ENCODE results near the gene CEP350. TPM values are rescaled to one million over a fixed set of nuclear protein-coding genes. Genes with fewer than 3 reads are reported as not detected.
A peak's percentile ranks its signal among the peaks of the same experiment; 100 is the strongest.

CEP350 gene
- total and polyA plus RNA-seq, 2 of the 13 experiments (the other 11 are each of a cell fraction or from before 2014, with no cell fraction given): 7.6 to 35.9 TPM

DNA sequence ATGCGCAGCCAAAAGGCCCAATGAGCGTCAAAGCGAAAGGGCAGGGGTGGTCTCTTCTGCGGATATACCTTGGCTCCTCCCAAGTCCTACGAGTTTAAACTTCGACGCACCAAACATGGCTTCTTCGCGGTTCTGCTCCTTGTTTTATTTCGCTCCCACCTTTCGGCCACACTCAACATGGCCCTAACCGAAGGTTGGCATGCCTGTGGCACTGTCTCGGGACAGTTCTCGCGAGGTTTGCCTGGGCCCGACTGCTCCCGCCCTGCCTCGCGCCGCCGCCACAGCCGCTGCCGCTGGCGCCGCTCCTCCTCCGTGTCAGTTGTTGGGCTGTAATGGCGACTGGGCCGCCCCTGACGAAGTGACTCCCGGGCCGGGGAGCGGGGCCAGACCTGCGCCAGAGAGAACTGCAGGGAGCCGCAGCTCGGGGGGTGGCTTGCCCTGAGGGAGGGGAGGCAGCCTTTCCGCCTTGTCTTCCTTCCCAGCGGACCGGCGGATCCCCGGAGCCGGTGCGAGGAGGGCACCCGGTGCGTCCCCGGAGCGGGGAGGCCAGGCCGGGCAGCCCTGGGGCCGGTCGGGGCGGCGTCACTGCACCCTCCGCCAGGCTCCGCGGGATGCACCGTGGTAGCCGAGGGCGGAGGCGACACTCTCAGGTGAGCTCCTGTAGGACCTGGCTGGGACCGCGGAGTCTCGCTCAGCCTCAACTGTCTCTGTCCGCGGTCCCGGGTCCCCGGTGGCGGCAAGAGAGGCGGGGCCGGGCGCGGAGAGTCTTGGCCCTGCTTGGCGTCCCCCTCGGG, at the start of gene CEP350 (continued):
- TF ChIP-seq ZNF615 (CRISPR knock-in tag; IDR thresholded peaks at IDR 0.05; ENCODE audit: borderline replicate concordance) (no peak), ZSCAN21 (CRISPR knock-in tag; IDR thresholded peaks at IDR 0.05; ENCODE audit: borderline replicate concordance) (peak; percentile 81; the same call in 1 of the 2 replicates), SNAI1 (CRISPR knock-in tag; IDR thresholded peaks at IDR 0.05; ENCODE audit: borderline replicate concordance) (0 out of 2 replicates have a peak, but pooled peaks have one; percentile 27), ARNT (IDR thresholded peaks at IDR 0.05) (no peak), ZBTB38 (CRISPR knock-in tag; IDR thresholded peaks at IDR 0.05) (no peak), ZNF607 (CRISPR knock-in tag; IDR thresholded peaks at IDR 0.05; ENCODE audit: borderline replicate concordance) (0 out of 2 replicates have a peak, but pooled peaks have one; percentile 38), GTF3A (CRISPR knock-in tag; conservative IDR thresholded peaks at IDR 0.05) (peak; percentile 62), ZNF382 (CRISPR knock-in tag; IDR thresholded peaks at IDR 0.05; ENCODE audit: borderline replicate concordance) (no peak), NBN (conservative IDR thresholded peaks at IDR 0.05) (no peak), SP2 (CRISPR knock-in tag; IDR thresholded peaks at IDR 0.05) (no peak; the same call in 1 of the 2 replicates), NR2F1 (CRISPR knock-in tag; IDR thresholded peaks at IDR 0.05) (no peak), ARID2 (CRISPR knock-in tag; IDR thresholded peaks at IDR 0.05; ENCODE audit: borderline replicate concordance) (no peak; the same call in 1 of the 2 replicates), MAFF (IDR thresholded peaks at IDR 0.05; ENCODE audit: low read depth, low read length) (no peak), FOXM1 (CRISPR knock-in tag; IDR thresholded peaks at IDR 0.05) (no peak), MAFG (CRISPR knock-in tag; IDR thresholded peaks at IDR 0.05) (no peak)
- TF ChIP-seq, protein P1, sequence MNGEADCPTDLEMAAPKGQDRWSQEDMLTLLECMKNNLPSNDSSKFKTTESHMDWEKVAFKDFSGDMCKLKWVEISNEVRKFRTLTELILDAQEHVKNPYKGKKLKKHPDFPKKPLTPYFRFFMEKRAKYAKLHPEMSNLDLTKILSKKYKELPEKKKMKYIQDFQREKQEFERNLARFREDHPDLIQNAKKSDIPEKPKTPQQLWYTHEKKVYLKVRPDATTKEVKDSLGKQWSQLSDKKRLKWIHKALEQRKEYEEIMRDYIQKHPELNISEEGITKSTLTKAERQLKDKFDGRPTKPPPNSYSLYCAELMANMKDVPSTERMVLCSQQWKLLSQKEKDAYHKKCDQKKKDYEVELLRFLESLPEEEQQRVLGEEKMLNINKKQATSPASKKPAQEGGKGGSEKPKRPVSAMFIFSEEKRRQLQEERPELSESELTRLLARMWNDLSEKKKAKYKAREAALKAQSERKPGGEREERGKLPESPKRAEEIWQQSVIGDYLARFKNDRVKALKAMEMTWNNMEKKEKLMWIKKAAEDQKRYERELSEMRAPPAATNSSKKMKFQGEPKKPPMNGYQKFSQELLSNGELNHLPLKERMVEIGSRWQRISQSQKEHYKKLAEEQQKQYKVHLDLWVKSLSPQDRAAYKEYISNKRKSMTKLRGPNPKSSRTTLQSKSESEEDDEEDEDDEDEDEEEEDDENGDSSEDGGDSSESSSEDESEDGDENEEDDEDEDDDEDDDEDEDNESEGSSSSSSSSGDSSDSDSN (CRISPR knock-in tag; IDR thresholded peaks at IDR 0.05): peak; percentile 99
- TF ChIP-seq, protein P2, sequence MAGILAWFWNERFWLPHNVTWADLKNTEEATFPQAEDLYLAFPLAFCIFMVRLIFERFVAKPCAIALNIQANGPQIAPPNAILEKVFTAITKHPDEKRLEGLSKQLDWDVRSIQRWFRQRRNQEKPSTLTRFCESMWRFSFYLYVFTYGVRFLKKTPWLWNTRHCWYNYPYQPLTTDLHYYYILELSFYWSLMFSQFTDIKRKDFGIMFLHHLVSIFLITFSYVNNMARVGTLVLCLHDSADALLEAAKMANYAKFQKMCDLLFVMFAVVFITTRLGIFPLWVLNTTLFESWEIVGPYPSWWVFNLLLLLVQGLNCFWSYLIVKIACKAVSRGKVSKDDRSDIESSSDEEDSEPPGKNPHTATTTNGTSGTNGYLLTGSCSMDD (CRISPR knock-in tag; IDR thresholded peaks at IDR 0.05): no peak
- TF ChIP-seq, protein P3, sequence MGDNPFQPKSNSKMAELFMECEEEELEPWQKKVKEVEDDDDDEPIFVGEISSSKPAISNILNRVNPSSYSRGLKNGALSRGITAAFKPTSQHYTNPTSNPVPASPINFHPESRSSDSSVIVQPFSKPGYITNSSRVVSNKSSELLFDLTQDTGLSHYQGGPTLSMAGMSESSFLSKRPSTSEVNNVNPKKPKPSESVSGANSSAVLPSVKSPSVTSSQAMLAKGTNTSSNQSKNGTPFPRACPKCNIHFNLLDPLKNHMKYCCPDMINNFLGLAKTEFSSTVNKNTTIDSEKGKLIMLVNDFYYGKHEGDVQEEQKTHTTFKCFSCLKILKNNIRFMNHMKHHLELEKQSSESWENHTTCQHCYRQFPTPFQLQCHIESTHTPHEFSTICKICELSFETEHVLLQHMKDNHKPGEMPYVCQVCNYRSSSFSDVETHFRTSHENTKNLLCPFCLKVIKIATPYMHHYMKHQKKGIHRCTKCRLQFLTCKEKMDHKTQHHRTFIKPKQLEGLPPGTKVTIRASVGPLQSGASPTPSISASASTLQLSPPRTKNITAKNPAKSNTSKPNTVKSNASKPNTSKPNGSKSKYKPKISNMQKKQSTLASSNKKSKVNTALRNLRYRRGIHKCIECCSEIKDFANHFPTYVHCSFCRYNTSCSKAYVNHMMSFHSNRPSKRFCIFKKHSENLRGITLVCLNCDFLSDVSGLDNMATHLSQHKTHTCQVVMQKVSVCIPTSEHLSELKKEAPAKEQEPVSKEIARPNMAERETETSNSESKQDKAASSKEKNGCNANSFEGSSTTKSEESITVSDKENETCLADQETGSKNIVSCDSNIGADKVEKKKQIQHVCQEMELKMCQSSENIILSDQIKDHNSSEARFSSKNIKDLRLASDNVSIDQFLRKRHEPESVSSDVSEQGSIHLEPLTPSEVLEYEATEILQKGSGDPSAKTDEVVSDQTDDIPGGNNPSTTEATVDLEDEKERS (CRISPR knock-in tag; IDR thresholded peaks at IDR 0.05): peak; percentile 95
